Measurements from ENCODE around the gene NR0B2.

The NR0B2 gene

GRCh38 chr1:26938004-26938658, 24.4 kb upstream of the NR0B2 start:
- DNase-seq (ENCODE audit: extremely low read depth in 1 of 2, low read depth in 1 of 2), result no peak

GRCh38 chr1:26936823-26937222, 23.0 kb upstream of the NR0B2 start:
- no peak for DNase-seq (ENCODE audit: extremely low read depth in 1 of 2, low read depth in 1 of 2)

- DNase-seq (ENCODE audit: extremely low read depth in 1 of 2, low read depth in 1 of 2), result no peak
Observed at GRCh38 chr1:26932531-26932930, 18.8 kb upstream of the NR0B2 start.

- DNase-seq (ENCODE audit: extremely low read depth in 1 of 2, low read depth in 1 of 2), result no peak
Observed at GRCh38 chr1:26923711-26924110, 9.9 kb upstream of the NR0B2 start.

- no peak for DNase-seq (ENCODE audit: extremely low read depth in 1 of 2, low read depth in 1 of 2)
Observed at GRCh38 chr1:26922901-26923300, 9.1 kb upstream of the NR0B2 start.

GRCh38 chr1:26922431-26922729, 8.6 kb upstream of the NR0B2 start:
- no peak for DNase-seq (ENCODE audit: extremely low read depth in 1 of 2, low read depth in 1 of 2)

- DNase-seq (ENCODE audit: extremely low read depth in 1 of 2, low read depth in 1 of 2), result peak; percentile 89
Observed at GRCh38 chr1:26921540-26922430, 8.0 kb upstream of the NR0B2 start, which contains the start of gene NUDC. Gene NUDC (plus strand): TSS chr1:26921743. CDS start chr1:26921849, 106 bp downstream.

- DNase-seq (ENCODE audit: extremely low read depth in 1 of 2, low read depth in 1 of 2), result no peak
Observed at GRCh38 chr1:26921126-26921539, 7.4 kb upstream of the NR0B2 start.

- no peak for DNase-seq (ENCODE audit: extremely low read depth in 1 of 2, low read depth in 1 of 2)
Observed at GRCh38 chr1:26915204-26915842, 1.5 kb upstream of the NR0B2 start.

GRCh38 chr1:26913389-26913753, 404 bp downstream of the NR0B2 start:
- DNase-seq (ENCODE audit: extremely low read depth in 1 of 2, low read depth in 1 of 2), result no peak

GRCh38 chr1:26912147-26912490, 1.7 kb downstream of the NR0B2 start:
- no peak for DNase-seq (ENCODE audit: extremely low read depth in 1 of 2, low read depth in 1 of 2)

GRCh38 chr1:26911399-26912146, 2.2 kb downstream of the NR0B2 start:
- no peak for DNase-seq (ENCODE audit: extremely low read depth in 1 of 2, low read depth in 1 of 2)

GRCh38 chr1:26910343-26911160, 3.2 kb downstream of the NR0B2 start:
- DNase-seq (ENCODE audit: extremely low read depth in 1 of 2, low read depth in 1 of 2), result no peak

GRCh38 chr1:26909951-26910342, 3.8 kb downstream of the NR0B2 start:
- no peak for DNase-seq (ENCODE audit: extremely low read depth in 1 of 2, low read depth in 1 of 2)

- no peak for DNase-seq (ENCODE audit: extremely low read depth in 1 of 2, low read depth in 1 of 2)
Observed at GRCh38 chr1:26907071-26907917, 6.5 kb downstream of the NR0B2 start.

- DNase-seq (ENCODE audit: extremely low read depth in 1 of 2, low read depth in 1 of 2), result no peak
Observed at GRCh38 chr1:26900815-26901511, 12.8 kb downstream of the NR0B2 start.

- peak; percentile 73 to 76 for DNase-seq (ENCODE audit: extremely low read depth in 1 of 2, low read depth in 1 of 2)
Observed at GRCh38 chr1:26900001-26900814, 13.6 kb downstream of the NR0B2 start, which contains the start of gene GPATCH3. Gene GPATCH3 (minus strand): TSS chr1:26900467. CDS start chr1:26900442, 25 bp downstream.

- no peak for DNase-seq (ENCODE audit: extremely low read depth in 1 of 2, low read depth in 1 of 2)
Observed at GRCh38 chr1:26897351-26897750, 16.4 kb downstream of the NR0B2 start.
